NCI-H345 treated with DMSO at 0.1 percent for 48 hours (cell line): Measurements from ENCODE around the gene PPP2R2C.

Experiments
- DNase-seq: peaks from one replicate; lab custom pipeline; 2025; ENCODE audit not compliant: unreplicated experiment; lab: John Stamatoyannopoulos, UW

PPP2R2C gene

GRCh38 chr4:6383009-6383404, 89.4 kb downstream of the PPP2R2C start:
- no peak for DNase-seq

GRCh38 chr4:6381571-6382123, 90.8 kb downstream of the PPP2R2C start:
- no peak for DNase-seq

- DNase-seq: no peak
These were observed 91.5 kb downstream of the PPP2R2C start for GRCh38 chr4:6380746-6381410.

GRCh38 chr4:6379767-6380745, 92.4 kb downstream of the PPP2R2C start:
- no peak for DNase-seq

GRCh38 chr4:6378493-6379445, 93.6 kb downstream of the PPP2R2C start:
- no peak for DNase-seq

- DNase-seq: no peak
These were observed 94.6 kb downstream of the PPP2R2C start for GRCh38 chr4:6377626-6378492.

- DNase-seq: no peak
These were observed 96.7 kb downstream of the PPP2R2C start for GRCh38 chr4:6375620-6376295.

- DNase-seq: no peak
These were observed 97.8 kb downstream of the PPP2R2C start for GRCh38 chr4:6374575-6374974.

- DNase-seq: no peak
These were observed 98.6 kb downstream of the PPP2R2C start for GRCh38 chr4:6373541-6374410.

- DNase-seq: no peak
These were observed 99.5 kb downstream of the PPP2R2C start for GRCh38 chr4:6372649-6373525.

GRCh38 chr4:6371812-6372211, 100.6 kb downstream of the PPP2R2C start:
- no peak for DNase-seq

- DNase-seq: no peak
These were observed 101.1 kb downstream of the PPP2R2C start for GRCh38 chr4:6371271-6371670.

GRCh38 chr4:6369924-6370645, 102.3 kb downstream of the PPP2R2C start:
- DNase-seq: no peak

- DNase-seq: no peak
These were observed 102.9 kb downstream of the PPP2R2C start for GRCh38 chr4:6369511-6369910.

GRCh38 chr4:6369035-6369434, 103.4 kb downstream of the PPP2R2C start:
- DNase-seq: no peak

- no peak for DNase-seq
These were observed 103.8 kb downstream of the PPP2R2C start for GRCh38 chr4:6368601-6369000.

GRCh38 chr4:6368096-6368495, 104.3 kb downstream of the PPP2R2C start:
- DNase-seq: no peak
